ENCODE data around the gene CACNB2.

Gene CACNB2

GRCh38 chr10:18474118-18474455, 333.9 kb downstream of the CACNB2 start:
- DNase-seq = no peak

GRCh38 chr10:18476076-18476647, 335.9 kb downstream of the CACNB2 start:
- no peak for DNase-seq

- no peak for DNase-seq
Measured at GRCh38 chr10:18478354-18478753, 338.1 kb downstream of the CACNB2 start.

GRCh38 chr10:18479502-18479901, 339.3 kb downstream of the CACNB2 start:
- DNase-seq = no peak

- DNase-seq = no peak
Measured at GRCh38 chr10:18483516-18484186, 343.4 kb downstream of the CACNB2 start.

GRCh38 chr10:18486438-18486837, 346.2 kb downstream of the CACNB2 start:
- no peak for DNase-seq

GRCh38 chr10:18490755-18491154, 350.5 kb downstream of the CACNB2 start:
- no peak for DNase-seq

GRCh38 chr10:18497806-18498369, 357.7 kb downstream of the CACNB2 start:
- DNase-seq = no peak

- DNase-seq = no peak
Measured at GRCh38 chr10:18498998-18499397, 358.8 kb downstream of the CACNB2 start.

- no peak for DNase-seq
Measured at GRCh38 chr10:18500576-18500975, 360.4 kb downstream of the CACNB2 start.

- DNase-seq = no peak
Measured at GRCh38 chr10:18501198-18501597, 361.0 kb downstream of the CACNB2 start.

- DNase-seq = no peak
Measured at GRCh38 chr10:18501629-18502028, 361.4 kb downstream of the CACNB2 start.

GRCh38 chr10:18504161-18504560, 363.9 kb downstream of the CACNB2 start:
- DNase-seq = no peak

- no peak for DNase-seq
Measured at GRCh38 chr10:18505456-18506118, 365.4 kb downstream of the CACNB2 start.

GRCh38 chr10:18508587-18508986, 368.4 kb downstream of the CACNB2 start:
- DNase-seq = no peak

- no peak for DNase-seq
Measured at GRCh38 chr10:18514537-18514936, 374.3 kb downstream of the CACNB2 start.

- DNase-seq = no peak
Measured at GRCh38 chr10:18516851-18517250, 376.6 kb downstream of the CACNB2 start.

GRCh38 chr10:18523025-18523424, 382.8 kb downstream of the CACNB2 start:
- DNase-seq = no peak

GRCh38 chr10:18523858-18524257, 383.6 kb downstream of the CACNB2 start:
- DNase-seq = no peak

- DNase-seq = no peak
Measured at GRCh38 chr10:18527687-18528086, 387.5 kb downstream of the CACNB2 start.

- DNase-seq = no peak
Measured at GRCh38 chr10:18528292-18528691, 388.1 kb downstream of the CACNB2 start.

- DNase-seq = no peak
Measured at GRCh38 chr10:18532881-18533535, 392.8 kb downstream of the CACNB2 start.

GRCh38 chr10:18533896-18534295, 393.7 kb downstream of the CACNB2 start:
- no peak for DNase-seq

- DNase-seq = no peak
Measured at GRCh38 chr10:18539335-18539734, 399.1 kb downstream of the CACNB2 start.

Data from DMS79 (cell line).